Sigmoid colon (tissue), 7 donors: Measurements from ENCODE around the gene KRTAP10-9. TPM values are rescaled to one million over a fixed set of nuclear protein-coding genes. Genes with fewer than 3 reads are reported as not detected.
"Not testable (repeated sequence)": the region's sequence is repeated elsewhere in the genome, so short reads cannot be mapped to it uniquely, and the experiment has no call there.

Experiments
- DNase-seq: peaks from one replicate; pipeline ENCODE4 v3.0.0-alpha.2; 2019
- H3K27ac ChIP-seq, 4 donors: fragments of 200-600 bp; sonication (generic); one replicate each; pipeline ENCODE4 v1.5.1; 2016 to 2019; ENCODE audit warnings: mild to moderate bottlenecking in 1 of 4
- H3K27me3 ChIP-seq, 3 donors: fragments of 200-600 bp; sonication (generic); one replicate each; pipeline ENCODE4 v1.5.1; 2019; ENCODE audit warnings: mild to moderate bottlenecking in 1 of 3
- H3K36me3 ChIP-seq, 4 donors: fragments of 200-600 bp; sonication (generic); one replicate each; pipeline ENCODE4 v1.5.1; 2016 to 2019
- H3K4me1 ChIP-seq, 4 donors: fragments of 200-600 bp; sonication (generic); one replicate each; pipeline ENCODE4 v1.5.1; 2017 to 2019
- H3K4me3 ChIP-seq, 4 donors: fragments of 200-600 bp; sonication (generic); one replicate each; pipeline ENCODE4 v1.5.1; 2017 to 2019; ENCODE audit warnings: mild to moderate bottlenecking in 2 of 4, moderate library complexity in 1 of 4
- H3K9me3 ChIP-seq, 4 donors: fragments of 200-600 bp in 3 of 4; sonication (generic) in 3 of 4; one replicate each; pipeline versions ENCODE4 v1.5.1 to v1.6.1; 2013 to 2019
- EP300 ChIP-seq, 4 donors: sonication (generic); formaldehyde crosslinking; IDR thresholded peaks; one replicate each; pipeline ENCODE4 v1.6.1; 2017; ENCODE audit warnings: antibody characterized with exemption in 4 of 4
- POLR2A ChIP-seq, 2 donors: fragments of 450-650 bp; IDR thresholded peaks; one replicate each; pipeline ENCODE4 v1.6.1; 2016; ENCODE audit warnings: antibody characterized with exemption in 2 of 2, mild to moderate bottlenecking in 2 of 2, moderate library complexity in 2 of 2
- POLR2AphosphoS5 ChIP-seq, 4 donors: sonication (generic); formaldehyde crosslinking; IDR thresholded peaks; one replicate each; pipeline ENCODE4 v1.6.1; 2017; ENCODE audit warnings: antibody characterized with exemption in 4 of 4
- WGBS, 2 donors: extraction: QIAGEN DNeasy Blood & Tissue Kit; methylation state at CpG; one replicate each; pipeline ENCODE4 v1.1.7; 2013; 5-methylcytosine and 5-hydroxymethylcytosine counted together
- intact Hi-C: fragments of 100-400 bp; cut with DNase I; formaldehyde crosslinking; loops from one replicate; pipeline ENCODE4 v1.15.1; 2023
- polyA plus RNA-seq, 3 donors: library from polyadenylated mRNA; stranded (reverse); fragments of 200-250 nt; gene quantifications; one replicate each; pipeline ENCODE4 v1.2.3, GENCODE V29; 2013
- total RNA-seq, 4 donors: library from RNA; depleted of rRNA; stranded (reverse); fragments of >200 nt; gene quantifications; one replicate each; pipeline ENCODE4 v1.1.0, GENCODE V29; 2016
- TF ChIP-seq, protein P1 (sequence below), 4 experiments: fragments of 450-650 bp in 3 of 4; fragments of 200-600 bp in 1 of 4; IDR thresholded peaks; one replicate each; pipeline ENCODE4 v1.5.1; 2016 to 2019; ENCODE audit warnings: antibody characterized with exemption in 4 of 4, mild to moderate bottlenecking in 3 of 4, moderate library complexity in 2 of 4
- donor health status: healthy with polysubstance abuse.
- donor health status: Bipolar disorder and iron deficiency.
- donor health status: healthy.

KRTAP10-9 gene
- total and polyA plus RNA-seq, 7 donors: not detected

DNA sequence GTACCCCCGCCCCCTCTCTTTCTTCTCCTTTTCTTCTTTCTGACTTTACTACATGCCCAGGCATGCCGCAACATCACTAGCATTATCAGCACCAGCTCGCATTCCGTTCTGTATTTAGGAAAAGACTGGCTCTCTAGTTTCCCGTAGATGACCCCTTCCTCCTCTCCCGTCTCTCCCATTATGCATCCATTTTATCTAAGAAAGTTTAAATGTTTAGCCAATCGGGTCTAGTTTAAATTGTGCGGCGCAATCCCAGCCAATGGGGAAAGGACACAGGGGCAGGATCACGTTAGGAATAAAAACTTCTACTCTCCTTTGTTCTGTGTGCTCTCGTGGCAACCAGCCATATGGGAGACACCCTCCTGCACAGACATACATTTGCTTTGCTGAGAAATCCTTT, 28.8 kb upstream of the KRTAP10-9 start:
- Histone ChIP-seq H3K4me1 (no peaks in the 10 kb centered on the region), H3K36me3 (no peaks in the 10 kb centered on the region), H3K4me3 (no peak overlapping the region), H3K27me3 (peaks cover 0 to 29% (median 9%) of the 10 kb centered on the region in 3 donors), H3K27ac (no peak overlapping the region), H3K9me3 (no peaks in the 10 kb centered on the region)
- intact Hi-C loops: no loop called here
- WGBS, 2 donors: 78 to 82% methylated on average over 11 of the region's 11 CpGs
- TF ChIP-seq, protein P1, sequence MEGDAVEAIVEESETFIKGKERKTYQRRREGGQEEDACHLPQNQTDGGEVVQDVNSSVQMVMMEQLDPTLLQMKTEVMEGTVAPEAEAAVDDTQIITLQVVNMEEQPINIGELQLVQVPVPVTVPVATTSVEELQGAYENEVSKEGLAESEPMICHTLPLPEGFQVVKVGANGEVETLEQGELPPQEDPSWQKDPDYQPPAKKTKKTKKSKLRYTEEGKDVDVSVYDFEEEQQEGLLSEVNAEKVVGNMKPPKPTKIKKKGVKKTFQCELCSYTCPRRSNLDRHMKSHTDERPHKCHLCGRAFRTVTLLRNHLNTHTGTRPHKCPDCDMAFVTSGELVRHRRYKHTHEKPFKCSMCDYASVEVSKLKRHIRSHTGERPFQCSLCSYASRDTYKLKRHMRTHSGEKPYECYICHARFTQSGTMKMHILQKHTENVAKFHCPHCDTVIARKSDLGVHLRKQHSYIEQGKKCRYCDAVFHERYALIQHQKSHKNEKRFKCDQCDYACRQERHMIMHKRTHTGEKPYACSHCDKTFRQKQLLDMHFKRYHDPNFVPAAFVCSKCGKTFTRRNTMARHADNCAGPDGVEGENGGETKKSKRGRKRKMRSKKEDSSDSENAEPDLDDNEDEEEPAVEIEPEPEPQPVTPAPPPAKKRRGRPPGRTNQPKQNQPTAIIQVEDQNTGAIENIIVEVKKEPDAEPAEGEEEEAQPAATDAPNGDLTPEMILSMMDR (IDR thresholded peaks at IDR 0.05): no peak
- TF ChIP-seq POLR2AphosphoS5 (IDR thresholded peaks at IDR 0.05) (no peak), POLR2A (IDR thresholded peaks at IDR 0.05) (no peak), EP300 (IDR thresholded peaks at IDR 0.05) (no peak)
- no peak for DNase-seq

GRCh38 chr21:44599264-44600029, 27.4 kb upstream of the KRTAP10-9 start:
- no peak overlapping the region for H3K27ac ChIP-seq
- no peaks in the 10 kb centered on the region for H3K36me3 ChIP-seq
- WGBS, 2 donors: 85 to 88% methylated on average over 8 of the region's 8 CpGs
- TF ChIP-seq POLR2A (IDR thresholded peaks at IDR 0.05) (no peak), EP300 (IDR thresholded peaks at IDR 0.05) (no peak), POLR2AphosphoS5 (IDR thresholded peaks at IDR 0.05) (no peak)
- TF ChIP-seq, protein P1 (IDR thresholded peaks at IDR 0.05): no peak
- intact Hi-C loops: no loop called here
- no peaks in the 10 kb centered on the region for H3K4me1 ChIP-seq
- H3K27me3 ChIP-seq: peaks cover 0 to 39% (median 15%) of the 10 kb centered on the region in 3 donors
- no peak for DNase-seq
- H3K4me3 ChIP-seq: no peak overlapping the region
- H3K9me3 ChIP-seq: no peaks in the 10 kb centered on the region

DNA sequence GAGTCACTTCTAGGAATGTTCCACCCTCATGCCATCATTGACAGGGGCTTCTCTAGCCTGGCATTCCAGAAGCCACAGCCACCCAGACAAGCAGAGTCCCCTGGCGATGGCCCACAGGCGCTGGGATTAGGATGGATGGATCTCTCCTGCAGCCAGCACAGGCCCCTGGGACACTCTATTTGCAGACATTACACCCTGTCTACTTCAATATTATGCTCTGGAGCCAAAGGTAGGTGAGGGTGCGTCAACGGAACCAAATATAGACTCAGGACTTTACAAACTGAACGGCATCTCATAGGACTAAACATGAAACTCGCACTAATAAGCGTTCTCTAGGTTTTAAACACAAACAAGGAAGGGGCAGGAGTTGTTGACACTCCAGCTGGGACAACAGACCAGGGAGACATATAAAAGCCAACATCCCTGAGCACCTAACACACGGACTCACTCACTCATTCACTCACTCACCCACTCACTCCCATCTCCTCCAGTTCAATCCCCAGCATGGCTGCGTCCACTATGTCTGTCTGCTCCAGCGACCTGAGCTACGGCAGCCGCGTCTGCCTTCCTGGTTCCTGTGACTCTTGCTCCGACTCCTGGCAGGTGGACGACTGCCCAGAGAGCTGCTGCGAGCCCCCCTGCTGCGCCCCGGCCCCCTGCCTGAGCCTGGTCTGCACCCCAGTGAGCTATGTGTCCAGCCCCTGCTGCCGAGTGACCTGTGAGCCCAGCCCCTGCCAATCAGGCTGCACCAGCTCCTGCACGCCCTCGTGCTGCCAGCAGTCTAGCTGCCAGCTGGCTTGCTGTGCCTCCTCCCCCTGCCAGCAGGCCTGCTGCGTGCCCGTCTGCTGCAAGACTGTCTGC, 26.5 kb upstream of the KRTAP10-9 start, which contains the start of gene KRTAP10-7:
TSS of gene KRTAP10-7 (plus strand) at position 480 of the 861 bp plus-strand sequence. CDS start at position 505, 25 bp downstream.
- intact Hi-C loops, H3K9me3 ChIP-seq, DNase-seq, H3K36me3 ChIP-seq, H3K4me3 ChIP-seq, H3K27ac ChIP-seq, H3K4me1 ChIP-seq: not testable (repeated sequence)
- peaks cover 0 to 39% (median 15%) of the 10 kb centered on the region in 3 donors for H3K27me3 ChIP-seq
- WGBS, 2 donors: 48 to 72% methylated on average over 23 of the region's 23 CpGs

- H3K9me3 ChIP-seq, H3K4me3 ChIP-seq, DNase-seq, H3K36me3 ChIP-seq, H3K4me1 ChIP-seq, intact Hi-C loops, H3K27ac ChIP-seq: not testable (repeated sequence)
- 48 to 73% methylated on average over 10 of the region's 10 CpGs for WGBS, 2 donors
- peaks cover 0 to 39% (median 15%) of the 10 kb centered on the region in 3 donors for H3K27me3 ChIP-seq
These were observed 25.8 kb upstream of the KRTAP10-9 start for GRCh38 chr21:44601091-44601490.

- TF ChIP-seq POLR2AphosphoS5 (IDR thresholded peaks at IDR 0.05): no peak
- TF ChIP-seq EP300 (IDR thresholded peaks at IDR 0.05): no peak
- no peak for TF ChIP-seq POLR2A (IDR thresholded peaks at IDR 0.05)
- TF ChIP-seq, protein P1 (IDR thresholded peaks at IDR 0.05): no peak
- peaks cover 0 to 39% (median 15%) of the 10 kb centered on the region in 3 donors for H3K27me3 ChIP-seq
- no peak overlapping the region for H3K4me3 ChIP-seq
- intact Hi-C loops: no loop called here
- no peak for DNase-seq
- 66 to 80% methylated on average over 23 of the region's 23 CpGs for WGBS, 2 donors
- H3K36me3 ChIP-seq: no peaks in the 10 kb centered on the region
- no peak overlapping the region for H3K27ac ChIP-seq
- H3K4me1 ChIP-seq: no peaks in the 10 kb centered on the region
- H3K9me3 ChIP-seq: no peaks in the 10 kb centered on the region
These were observed 25.1 kb upstream of the KRTAP10-9 start for GRCh38 chr21:44601596-44602462.
